Bone marrow (tissue), 2 donors: ENCODE results near the gene BARD1.
A peak's percentile ranks its signal among the peaks of the same experiment; 100 is the strongest.
"Not testable (repeated sequence)": the region's sequence is repeated elsewhere in the genome, so short reads cannot be mapped to it uniquely, and the experiment has no call there.

ENCODE experiments used
- DNase-seq, 2 donors: peaks; one replicate each; lab custom pipeline; 2025; lab: John Stamatoyannopoulos, UW

Gene BARD1

GRCh38 chr2:214808981-214809750, at the start of gene BARD1:
Gene BARD1, minus strand, starts transcription at chr2:214809683. Its CDS starts 114 bp downstream, at chr2:214809569.
- peak; percentile 47 to 51 for DNase-seq

- DNase-seq, result no peak
Measured at GRCh38 chr2:214856137-214856536, 46.7 kb upstream of the BARD1 start.

DNA sequence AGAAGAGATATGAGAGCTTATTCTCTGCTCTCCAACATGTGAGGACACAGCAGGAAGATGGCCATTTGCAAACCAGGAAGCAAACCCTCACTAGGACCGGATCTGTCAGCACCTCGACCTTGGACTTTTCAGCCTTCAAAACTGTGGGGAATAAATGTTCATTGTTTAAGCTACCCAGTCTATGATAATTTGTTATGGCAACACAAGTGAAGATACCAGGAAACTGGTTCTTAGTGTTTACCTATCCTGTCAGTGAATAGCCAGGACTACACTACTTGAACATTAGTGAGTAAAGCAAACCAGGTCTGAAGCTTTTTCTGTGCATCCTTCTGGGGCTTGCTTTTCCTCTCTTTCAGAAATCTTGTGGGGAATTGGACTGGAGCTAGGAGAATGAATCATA, 44.4 kb upstream of the BARD1 start:
- no peak for DNase-seq

- DNase-seq, result no peak
Measured at GRCh38 chr2:214843823-214844222, 34.3 kb upstream of the BARD1 start.

GRCh38 chr2:214839464-214839863, 30.0 kb upstream of the BARD1 start:
- no peak for DNase-seq

GRCh38 chr2:214837466-214837865, 28.0 kb upstream of the BARD1 start:
- no peak for DNase-seq

- no peak for DNase-seq
Measured at GRCh38 chr2:214836568-214836967, 27.1 kb upstream of the BARD1 start.

DNA sequence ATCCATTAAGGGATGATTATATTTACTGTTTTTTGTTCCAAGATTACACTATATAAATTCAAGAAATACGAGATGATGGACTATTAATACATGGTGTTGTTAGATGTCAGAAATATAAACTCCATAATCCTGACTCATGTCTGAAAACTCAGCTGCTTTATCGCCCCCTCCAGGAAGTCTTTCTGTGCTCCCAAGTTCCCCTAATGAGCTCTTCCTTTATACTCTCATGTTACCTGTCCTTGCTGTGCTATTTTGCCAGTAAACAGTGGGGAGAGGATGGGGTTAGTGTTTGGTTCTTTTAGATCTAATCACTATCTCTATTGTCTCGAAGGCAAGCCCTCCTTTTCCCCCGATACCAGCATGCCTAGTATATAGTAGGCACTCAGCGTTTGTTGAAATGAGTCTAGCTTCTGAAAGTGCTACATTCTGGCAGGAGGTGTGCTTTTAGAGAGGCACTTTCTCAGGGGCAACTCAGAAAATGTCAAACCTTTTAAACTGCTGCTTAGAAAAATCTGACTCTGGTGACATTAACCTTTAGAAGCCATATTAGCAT, 21.4 kb upstream of the BARD1 start:
- peak in 1 of 2 donors; percentile 37 for DNase-seq

DNA sequence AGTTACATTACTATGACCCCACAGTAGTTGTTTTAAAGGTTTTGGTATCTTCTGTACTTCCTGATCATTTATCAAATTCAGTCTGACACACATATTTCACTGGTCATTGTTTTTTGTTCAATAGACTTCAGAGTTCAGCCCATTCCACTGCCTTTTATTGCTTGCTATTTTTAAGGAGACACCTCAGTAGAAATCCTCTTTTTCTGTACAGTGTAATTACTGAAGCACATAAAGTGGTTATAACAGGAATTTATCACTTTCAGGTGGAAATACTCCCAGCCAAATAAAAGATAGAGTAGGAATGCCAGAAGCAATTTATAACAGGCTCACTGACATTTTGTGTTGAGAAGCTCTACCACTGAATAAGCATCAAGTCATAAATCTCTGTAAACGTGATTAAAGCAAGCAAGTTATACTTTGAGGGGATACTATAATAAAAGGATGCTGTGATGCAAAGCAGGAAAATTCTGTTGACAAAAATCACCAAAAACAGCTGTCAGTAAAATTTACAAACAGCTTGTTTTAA, 6.6 kb upstream of the BARD1 start:
- DNase-seq, result no peak

- no peak for DNase-seq
Measured at GRCh38 chr2:214810671-214811070, 1.2 kb upstream of the BARD1 start.

DNA sequence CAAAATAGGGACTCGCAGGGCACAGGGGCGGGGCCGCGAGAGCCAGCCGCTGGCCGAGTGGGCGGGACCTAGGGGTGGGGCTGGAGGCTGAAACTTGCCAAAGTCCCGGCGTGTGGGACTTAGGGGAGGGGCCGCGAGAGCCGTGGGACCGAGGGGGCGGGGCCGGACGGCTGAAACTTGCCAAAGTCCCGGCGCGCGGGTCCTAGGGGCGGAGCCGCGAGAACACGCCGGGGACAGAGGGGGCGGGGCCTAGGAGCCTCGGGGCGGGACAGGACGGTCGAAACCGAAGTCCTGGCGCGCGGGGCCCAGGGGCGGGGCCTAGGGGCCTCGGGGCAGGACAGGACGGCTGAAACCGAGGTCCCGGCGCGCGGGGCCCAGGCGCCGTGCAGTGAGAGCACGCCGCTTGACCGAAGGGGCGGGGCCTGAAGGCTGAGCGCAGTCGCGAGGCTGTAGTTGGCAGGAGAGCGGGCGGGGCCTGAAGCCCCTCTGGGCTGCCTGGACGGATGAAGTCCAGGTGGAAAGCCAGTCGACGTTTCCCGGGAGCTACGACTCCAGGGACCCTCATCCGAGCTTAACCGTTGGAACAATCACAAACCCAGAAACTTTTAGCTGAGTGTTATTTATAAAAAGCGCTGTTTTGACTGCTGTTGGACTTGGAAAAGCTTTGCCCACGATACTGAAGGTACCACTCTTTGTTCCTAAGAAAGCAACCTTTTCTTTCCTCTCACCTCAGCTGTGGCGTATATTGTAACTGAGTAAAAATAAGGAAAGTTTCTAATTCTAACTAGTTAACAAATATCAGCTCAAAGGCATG, 475 bp upstream of the BARD1 start:
- peak; percentile 96 to 98 for DNase-seq

DNA sequence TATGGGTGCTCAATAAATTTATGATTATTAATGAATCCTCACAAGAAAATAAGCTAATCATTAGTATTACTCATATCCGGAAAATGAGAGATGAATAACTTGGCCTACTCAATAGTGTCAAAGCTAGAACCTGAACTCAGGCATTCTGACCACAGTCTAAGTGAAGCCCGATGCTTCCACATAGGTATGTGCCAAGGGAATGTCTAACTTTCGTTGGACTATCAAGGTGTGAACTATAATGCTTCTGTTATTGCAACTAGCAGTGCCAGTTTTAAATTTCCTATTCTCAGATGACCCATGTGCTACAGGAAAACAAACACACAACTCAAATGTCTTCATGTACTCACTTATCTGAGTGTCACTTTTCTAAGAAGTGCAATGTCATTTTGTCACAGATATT, 1.8 kb downstream of the BARD1 start:
- no peak for DNase-seq

- DNase-seq, result no peak
Measured at GRCh38 chr2:214801768-214802397, 7.6 kb downstream of the BARD1 start.

DNA sequence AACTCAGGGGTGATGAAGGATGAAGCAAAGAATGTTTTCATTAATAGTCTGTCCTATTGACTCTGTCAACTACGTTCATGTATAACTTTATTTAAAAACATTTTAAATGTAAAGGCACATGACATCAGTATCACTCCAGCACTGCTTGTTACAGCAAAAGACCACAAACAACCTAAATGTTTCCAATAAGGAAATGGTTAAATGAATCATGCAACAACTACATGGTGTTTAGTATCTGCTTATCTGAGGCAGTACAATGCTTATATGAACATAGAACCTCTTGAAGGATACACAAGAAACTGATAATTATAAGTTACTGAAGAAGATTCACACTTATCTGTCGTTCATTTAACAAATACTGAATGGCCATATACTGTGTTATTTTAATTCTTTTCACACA, 8.4 kb downstream of the BARD1 start:
- DNase-seq, result no peak

GRCh38 chr2:214800180-214800579, 9.3 kb downstream of the BARD1 start:
- no peak for DNase-seq

- no peak for DNase-seq
Measured at GRCh38 chr2:214796911-214797310, 12.6 kb downstream of the BARD1 start.

- DNase-seq, result not testable (repeated sequence)
Measured at GRCh38 chr2:214783181-214783580, 26.3 kb downstream of the BARD1 start.

DNA sequence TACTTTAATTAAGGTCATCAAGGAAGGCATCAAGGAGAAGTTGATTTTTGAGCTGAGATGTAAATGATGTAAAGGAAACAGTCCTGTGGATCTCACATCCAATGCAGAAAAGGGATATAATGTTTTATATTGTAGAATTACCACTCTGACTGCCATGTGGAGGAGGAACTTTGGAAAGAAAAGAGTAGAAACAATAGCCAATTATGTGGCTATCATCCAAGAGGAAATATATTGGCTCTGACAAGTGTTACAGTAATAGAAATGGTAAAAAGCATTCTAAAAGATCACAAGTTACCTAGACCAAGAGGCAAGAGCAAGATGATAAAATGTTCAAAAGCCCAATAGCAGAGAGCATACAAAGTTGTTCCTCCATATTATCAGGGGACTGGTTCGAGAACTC, 26.8 kb downstream of the BARD1 start:
- DNase-seq, result no peak

DNA sequence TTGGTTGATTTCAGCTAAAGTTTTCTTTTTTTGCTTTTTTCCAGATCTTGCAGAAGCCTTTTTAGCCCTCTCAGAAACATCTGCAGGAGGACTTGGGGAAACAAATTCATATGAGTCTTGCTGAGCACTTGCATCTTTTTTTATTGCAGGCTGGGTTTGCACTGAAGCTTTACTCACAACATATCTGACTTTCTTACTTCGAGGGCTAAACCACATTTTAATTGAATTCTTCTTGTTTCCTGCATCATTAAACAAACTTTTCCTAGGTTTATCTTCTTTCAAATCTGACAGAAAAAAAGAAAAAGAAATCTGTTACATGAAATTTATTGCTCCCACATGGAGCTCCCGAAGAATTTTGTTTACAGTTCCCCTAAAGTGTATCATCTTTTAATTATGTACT, 28.3 kb downstream of the BARD1 start:
- DNase-seq, result no peak

GRCh38 chr2:214775971-214776370, 33.5 kb downstream of the BARD1 start:
- DNase-seq, result no peak

DNA sequence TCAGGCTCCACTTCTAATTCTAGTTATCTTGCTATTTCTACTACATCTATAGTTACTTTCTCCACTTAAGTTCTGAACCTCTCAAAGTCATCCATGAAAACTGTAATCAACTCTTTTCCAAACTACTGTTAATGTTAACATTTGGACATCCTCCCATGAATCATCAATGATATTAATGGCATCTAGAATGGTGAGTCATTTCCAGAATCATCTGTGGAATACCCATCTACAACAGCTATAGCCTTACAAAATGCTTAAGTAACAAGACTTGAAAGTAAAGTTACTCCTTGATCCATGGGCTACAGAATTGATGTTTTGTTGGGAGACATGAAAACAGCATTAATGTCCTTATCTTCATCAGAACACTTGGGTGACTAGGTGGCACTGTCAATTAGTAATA, 35.4 kb downstream of the BARD1 start:
- DNase-seq, result no peak

GRCh38 chr2:214772443-214773015, 37.0 kb downstream of the BARD1 start:
- DNase-seq, result no peak
